Suprapubic skin (tissue), 4 donors: Measurements from ENCODE around the gene TNIP1. TPM values are rescaled to one million over a fixed set of nuclear protein-coding genes. Genes with fewer than 3 reads are reported as not detected.

Experiments used
- DNase-seq, 2 donors: peaks; one replicate each; pipeline ENCODE4 v3.0.0-alpha.2; 2019; ENCODE audit warnings: low spot score in 2 of 2
- H3K27ac ChIP-seq: fragments of 200-600 bp; sonication (generic); one replicate; pipeline ENCODE4 v1.5.1; 2019
- H3K27me3 ChIP-seq: fragments of 200-600 bp; sonication (generic); one replicate; pipeline ENCODE4 v1.5.1; 2019
- H3K36me3 ChIP-seq: fragments of 200-600 bp; sonication (generic); one replicate; pipeline ENCODE4 v1.5.1; 2019
- H3K4me1 ChIP-seq: fragments of 200-600 bp; sonication (generic); one replicate; pipeline ENCODE4 v1.5.1; 2019
- H3K4me3 ChIP-seq: fragments of 200-600 bp; sonication (generic); one replicate; pipeline ENCODE4 v1.5.1; 2019; ENCODE audit warnings: mild to moderate bottlenecking
- H3K9me3 ChIP-seq: fragments of 200-600 bp; sonication (generic); one replicate; pipeline ENCODE4 v1.5.1; 2019
- CTCF ChIP-seq, 2 donors: fragments of 200-600 bp in 1 of 2; fragments of 450-650 bp in 1 of 2; sonication (generic) in 1 of 2; IDR thresholded peaks; one replicate each; pipeline ENCODE4 v1.5.1; 2016 to 2019; ENCODE audit warnings: antibody characterized with exemption in 2 of 2, mild to moderate bottlenecking in 1 of 2, moderate library complexity in 1 of 2
- EP300 ChIP-seq: sonication (generic); formaldehyde crosslinking; IDR thresholded peaks from one replicate; pipeline ENCODE4 v1.6.1; 2017; ENCODE audit warnings: antibody characterized with exemption
- POLR2A ChIP-seq, 2 donors: fragments of 450-650 bp; IDR thresholded peaks; one replicate each; pipeline ENCODE4 v1.6.1; 2017; ENCODE audit warnings: antibody characterized with exemption in 2 of 2, mild to moderate bottlenecking in 2 of 2, moderate library complexity in 2 of 2
- POLR2AphosphoS5 ChIP-seq, 3 donors: sonication (generic); formaldehyde crosslinking; IDR thresholded peaks; one replicate each; pipeline ENCODE4 v1.6.1; 2017; ENCODE audit warnings: antibody characterized with exemption in 3 of 3
- whole genome bisulfite sequencing: methylation state at CpG from one replicate; pipeline ENCODE4 v1.1.5; 2018; 5-methylcytosine and 5-hydroxymethylcytosine counted together
- total RNA-seq, 4 donors: library from RNA; depleted of rRNA; stranded (reverse); fragments of >200 nt; gene quantifications; one replicate each; pipeline ENCODE4 v1.1.0, GENCODE V29; 2016

TNIP1 gene
- total RNA-seq, 4 donors from 2014 or later: 47.5 to 94.7 (median 70.9) TPM

DNA sequence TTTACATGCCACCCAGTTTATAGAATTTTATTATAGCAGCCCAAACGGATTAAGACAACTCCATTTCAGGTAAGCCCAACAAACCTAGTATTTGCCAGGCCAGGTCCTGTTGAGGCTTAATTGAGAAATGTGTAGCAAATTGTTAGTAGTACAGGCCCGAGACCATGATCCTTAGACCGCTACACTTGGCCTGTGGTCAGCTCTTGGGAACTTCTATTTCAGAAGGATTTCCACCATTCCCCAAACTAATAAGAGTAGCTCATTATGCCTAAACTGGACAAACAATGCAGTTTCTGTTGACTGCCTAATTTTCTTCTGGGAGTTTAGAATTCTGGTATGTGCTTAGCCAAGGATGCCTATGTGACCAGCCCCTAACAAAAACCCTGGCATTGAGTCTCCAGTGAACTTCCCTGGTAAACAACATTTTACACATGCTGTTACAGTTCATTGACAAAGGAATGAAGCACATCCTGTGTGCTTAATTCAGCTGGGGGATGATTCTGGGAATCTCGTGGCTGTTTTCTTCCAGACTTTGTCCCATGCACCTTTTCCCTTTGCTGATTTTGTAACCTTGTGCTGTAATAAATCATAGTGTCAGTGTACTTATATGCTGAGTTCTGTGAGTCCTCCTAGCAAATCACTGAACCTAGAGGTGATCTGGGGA lies 66.0 kb downstream of the TNIP1 start:
- Histone ChIP-seq H3K4me3 (no peak overlapping the region), H3K4me1 (peaks cover 27% of the 10 kb centered on the region), H3K36me3 (no peaks in the 10 kb centered on the region), H3K27me3 (no peaks in the 10 kb centered on the region), H3K9me3 (no peaks in the 10 kb centered on the region), H3K27ac (no peak overlapping the region)
- TF ChIP-seq POLR2A (IDR thresholded peaks at IDR 0.05) (no peak), EP300 (no peak), POLR2AphosphoS5 (IDR thresholded peaks at IDR 0.05) (no peak), CTCF (IDR thresholded peaks at IDR 0.05) (no peak)
- 82% methylated on average over 4 of the region's 4 CpGs for WGBS
- no peak for DNase-seq

DNA sequence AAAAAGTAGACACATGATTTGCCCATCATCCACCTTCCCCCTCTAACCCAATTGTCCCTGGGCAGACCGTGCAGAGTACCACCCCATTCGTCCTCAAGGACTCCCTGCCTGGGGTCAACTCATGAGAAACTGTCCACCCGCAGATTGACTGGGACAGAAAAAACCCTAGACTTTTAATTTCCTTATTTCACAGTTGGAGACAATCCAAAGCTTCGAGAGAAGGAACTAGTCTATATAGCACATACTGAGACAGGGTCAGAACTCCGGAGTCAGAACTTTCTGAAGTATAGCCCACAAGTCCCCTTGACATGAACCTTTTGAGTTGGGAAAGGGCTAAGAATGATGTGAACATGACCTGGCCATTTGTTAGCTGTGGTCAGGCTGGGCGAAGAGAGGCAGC lies 68.0 kb downstream of the TNIP1 start:
- TF ChIP-seq POLR2AphosphoS5 (IDR thresholded peaks at IDR 0.05) (no peak), EP300 (no peak), CTCF (IDR thresholded peaks at IDR 0.05) (no peak), POLR2A (IDR thresholded peaks at IDR 0.05) (no peak)
- Histone ChIP-seq H3K36me3 (no peaks in the 10 kb centered on the region), H3K27ac (no peak overlapping the region), H3K4me1 (peaks cover 22% of the 10 kb centered on the region), H3K27me3 (no peaks in the 10 kb centered on the region), H3K4me3 (no peak overlapping the region), H3K9me3 (no peaks in the 10 kb centered on the region)
- 81% methylated on average over 6 of the region's 6 CpGs for WGBS
- DNase-seq: no peak

DNA sequence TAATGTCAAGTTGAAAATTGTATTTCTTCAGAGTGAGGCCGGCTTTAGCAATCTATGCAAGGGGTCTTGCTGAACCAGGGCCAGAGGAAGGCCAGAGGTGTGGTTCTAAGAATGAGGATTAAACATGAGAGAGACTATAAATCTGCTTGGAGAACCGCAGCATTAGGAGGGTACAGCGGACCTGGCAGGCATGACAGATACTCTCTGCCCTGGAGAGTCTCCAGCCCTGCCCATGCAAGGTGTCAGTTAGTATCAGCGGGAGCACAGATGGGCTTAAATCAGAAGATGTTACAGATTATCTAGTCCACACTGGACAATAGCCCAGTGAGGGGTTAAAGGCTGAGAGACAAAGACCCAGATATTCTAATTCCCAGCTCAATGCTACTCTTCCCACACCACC lies 71.9 kb downstream of the TNIP1 start:
- Histone ChIP-seq H3K27ac (no peak overlapping the region), H3K9me3 (no peaks in the 10 kb centered on the region), H3K27me3 (no peaks in the 10 kb centered on the region), H3K36me3 (no peaks in the 10 kb centered on the region), H3K4me1 (peaks cover 33% of the 10 kb centered on the region), H3K4me3 (no peak overlapping the region)
- 87% methylated on average over 4 of the region's 4 CpGs for WGBS
- TF ChIP-seq POLR2AphosphoS5 (IDR thresholded peaks at IDR 0.05) (no peak), CTCF (IDR thresholded peaks at IDR 0.05) (no peak), POLR2A (IDR thresholded peaks at IDR 0.05) (no peak), EP300 (no peak)
- DNase-seq: no peak

DNA sequence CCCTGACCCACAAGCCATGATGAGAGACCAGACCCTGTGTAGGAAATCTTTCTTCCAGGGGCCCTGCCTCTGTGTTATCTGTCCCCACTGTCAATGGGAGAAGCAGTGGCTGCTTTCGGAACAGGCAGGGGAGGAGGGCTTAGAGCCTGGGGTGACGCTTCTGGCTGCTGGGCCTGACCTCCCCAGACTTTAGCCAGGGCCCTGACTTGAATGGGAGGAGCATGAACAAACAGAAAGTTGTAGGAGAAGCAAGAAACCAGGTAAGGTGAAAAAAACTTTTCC lies 72.7 kb downstream of the TNIP1 start:
- H3K27ac ChIP-seq: peak overlapping the region; percentile 88

More for the DNA sequence above, 72.7 kb downstream of the TNIP1 start:
- H3K4me1 ChIP-seq: peaks cover 39% of the 10 kb centered on the region
- no peak overlapping the region for H3K4me3 ChIP-seq
- DNase-seq: no peak
- H3K9me3 ChIP-seq: no peaks in the 10 kb centered on the region
- 73% methylated on average over 2 of the region's 2 CpGs for WGBS
- no peaks in the 10 kb centered on the region for H3K27me3 ChIP-seq
- TF ChIP-seq POLR2AphosphoS5 (IDR thresholded peaks at IDR 0.05): no peak
- TF ChIP-seq POLR2A (IDR thresholded peaks at IDR 0.05): no peak
- TF ChIP-seq CTCF (IDR thresholded peaks at IDR 0.05): no peak
- TF ChIP-seq EP300: no peak
- no peaks in the 10 kb centered on the region for H3K36me3 ChIP-seq
